Inferior parietal cortex (tissue), 1 donor: ENCODE measurements around the gene LRRC18.

Experiments
- DNase-seq: peaks from one replicate; pipeline ENCODE4 v3.0.0-alpha.2; 2016; ENCODE audit errors: extremely low spot score

The LRRC18 gene

DNA sequence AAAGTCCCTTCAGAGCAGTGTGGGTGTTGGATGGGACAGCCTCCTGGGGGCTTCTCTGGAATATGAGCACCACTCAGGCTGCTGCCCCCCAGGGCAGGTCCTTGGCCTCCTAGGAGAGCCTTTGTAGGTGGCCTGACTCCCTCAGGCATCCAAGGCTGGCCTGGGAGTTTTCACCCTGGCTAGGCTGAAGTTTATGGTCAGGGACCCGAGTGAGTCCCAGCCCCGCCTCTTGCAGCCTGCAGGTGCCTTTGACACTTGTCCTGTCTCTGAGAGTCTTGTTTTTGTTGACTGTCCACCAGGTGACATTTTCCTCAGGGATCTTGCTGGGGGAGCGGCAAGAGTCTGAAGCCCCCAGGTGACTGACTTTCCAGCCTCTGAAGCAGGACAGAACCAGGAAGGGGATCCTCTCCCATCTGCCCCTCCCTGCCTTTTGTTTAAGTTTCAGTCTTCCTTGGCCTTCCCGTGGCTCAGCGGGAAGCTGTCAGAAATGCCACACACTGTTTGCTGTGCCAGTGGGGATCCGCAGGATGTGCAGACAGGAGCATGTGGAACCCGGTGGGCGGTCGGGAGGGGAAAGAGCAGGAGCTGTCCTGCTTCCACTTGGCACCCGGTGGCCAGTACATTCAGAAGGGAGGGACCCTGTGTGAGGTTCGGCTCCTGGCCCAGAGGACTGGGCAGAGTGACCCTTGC is 59.5 kb downstream of the LRRC18 start:
- no peak for DNase-seq

DNA sequence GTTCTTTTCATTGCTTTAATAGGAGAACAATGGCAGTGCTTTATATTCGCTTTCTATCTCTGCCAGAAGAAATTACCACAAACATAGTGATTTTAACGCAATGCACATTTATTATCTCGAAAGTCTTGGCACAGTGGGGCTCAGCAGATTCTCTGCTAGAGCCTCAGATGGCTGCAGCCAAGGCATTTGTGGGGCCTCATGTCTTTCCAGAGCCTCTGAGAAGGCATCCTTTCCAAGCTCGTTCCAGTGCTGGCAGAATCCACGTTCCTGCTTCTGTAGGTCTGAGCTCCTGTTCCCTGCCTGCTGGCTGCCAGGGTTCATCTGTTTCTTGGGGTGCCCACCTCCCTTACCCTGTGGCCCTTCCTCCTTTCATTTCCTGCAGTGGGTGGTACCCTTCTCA is 60.2 kb downstream of the LRRC18 start:
- DNase-seq, result no peak

DNA sequence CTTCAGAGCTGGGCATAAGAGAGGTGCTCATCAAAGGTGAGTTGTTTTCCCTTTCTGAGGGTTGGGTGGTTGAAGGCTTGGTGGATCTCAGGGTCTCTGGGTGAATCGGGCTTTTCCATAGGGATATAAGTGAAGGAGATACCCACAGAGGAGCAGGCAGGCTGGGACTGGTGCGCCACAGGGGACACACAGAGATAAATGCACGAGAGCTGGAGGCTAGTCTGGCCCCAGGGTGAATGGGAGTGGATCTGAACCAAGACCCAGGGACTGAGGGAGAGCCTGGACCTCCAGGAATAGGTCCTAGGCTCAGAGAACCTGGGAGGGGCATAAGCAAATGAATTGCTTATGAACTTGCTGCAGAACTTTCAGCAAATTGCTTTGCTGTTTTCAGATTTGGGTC is 61.5 kb downstream of the LRRC18 start:
- DNase-seq, result no peak

DNA sequence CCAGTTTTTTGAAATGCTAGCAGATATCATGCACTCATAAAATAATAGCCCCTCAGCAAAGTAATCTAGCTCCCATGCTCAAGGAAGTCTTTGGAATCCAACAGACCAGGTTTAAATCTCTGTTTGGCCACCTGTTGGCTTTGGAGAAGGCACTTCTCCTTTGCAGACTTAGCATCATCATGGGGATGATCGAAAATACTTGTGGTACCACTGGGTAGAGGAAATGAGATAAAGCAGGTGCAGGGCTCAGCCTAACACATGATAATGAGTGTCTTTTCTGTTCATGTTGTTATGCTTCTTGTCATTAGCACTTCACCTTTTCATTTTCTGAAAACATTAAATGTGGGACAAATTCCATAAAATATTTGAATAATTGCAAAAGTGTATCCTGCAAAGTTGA is 67.4 kb downstream of the LRRC18 start:
- DNase-seq, result no peak
